Natural killer cell treated with Interleukin-12 subunit alpha and Interleukin-12 subunit beta and Interleukin-15 and Interleukin-18, amount 100 ng/mL, for 72 hours (primary cell): ENCODE data around the gene SELPLG. TPM values are rescaled to one million over a fixed set of nuclear protein-coding genes. Genes with fewer than 3 reads are reported as not detected.
"Not testable (repeated sequence)": the region's sequence is repeated elsewhere in the genome, so short reads cannot be mapped to it uniquely, and the experiment has no call there.

Experiments used
- ATAC-seq, 2 donors: fragments of 150-1000 bp; cut with Tn5 transposase in 1 of 2; sonication (Bioruptor Pico), chemical (Tn5 transposase) in 1 of 2; 2 replicates each; pipeline ENCODE4 v1.10.0; 2021
- DNase-seq: peaks from one replicate; pipeline ENCODE4 v3.0.0; 2022; ENCODE audit warnings: low spot score
- H3K27ac Mint-ChIP-seq, 2 donors: 1 replicate in 1 of 2; 2 replicates in 1 of 2; pipeline ENCODE4 v1.8.0; 2022; ENCODE audit warnings: mixed read lengths in 2 of 2, mild to moderate bottlenecking in 1 of 2, moderate library complexity in 1 of 2
- H3K27me3 Mint-ChIP-seq, 2 donors: 1 replicate in 1 of 2; 2 replicates in 1 of 2; pipeline ENCODE4 v1.8.0; 2022; ENCODE audit warnings: mixed read lengths in 2 of 2
- H3K36me3 Mint-ChIP-seq: one replicate; pipeline ENCODE4 v1.8.0; 2022; ENCODE audit warnings: mixed read lengths
- H3K4me1 Mint-ChIP-seq, 2 donors: 1 replicate in 1 of 2; 2 replicates in 1 of 2; pipeline ENCODE4 v1.8.0; 2022; ENCODE audit warnings: low read depth in 2 of 2, mixed read lengths in 2 of 2, mild to moderate bottlenecking in 1 of 2
- H3K4me3 Mint-ChIP-seq: one replicate; pipeline ENCODE4 v1.8.0; 2022; ENCODE audit warnings: mixed read lengths
- H3K9me3 Mint-ChIP-seq: 2 replicates; pipeline ENCODE4 v1.8.0; 2022; ENCODE audit warnings: mixed read lengths
- total RNA-seq, 2 donors: library from RNA; stranded (reverse); gene quantifications; one replicate each; pipeline ENCODE4 v1.2.3, GENCODE V29; 2022

SELPLG gene
- total RNA-seq, 2 donors from 2014 or later = 26.5 to 34.6 TPM

DNA sequence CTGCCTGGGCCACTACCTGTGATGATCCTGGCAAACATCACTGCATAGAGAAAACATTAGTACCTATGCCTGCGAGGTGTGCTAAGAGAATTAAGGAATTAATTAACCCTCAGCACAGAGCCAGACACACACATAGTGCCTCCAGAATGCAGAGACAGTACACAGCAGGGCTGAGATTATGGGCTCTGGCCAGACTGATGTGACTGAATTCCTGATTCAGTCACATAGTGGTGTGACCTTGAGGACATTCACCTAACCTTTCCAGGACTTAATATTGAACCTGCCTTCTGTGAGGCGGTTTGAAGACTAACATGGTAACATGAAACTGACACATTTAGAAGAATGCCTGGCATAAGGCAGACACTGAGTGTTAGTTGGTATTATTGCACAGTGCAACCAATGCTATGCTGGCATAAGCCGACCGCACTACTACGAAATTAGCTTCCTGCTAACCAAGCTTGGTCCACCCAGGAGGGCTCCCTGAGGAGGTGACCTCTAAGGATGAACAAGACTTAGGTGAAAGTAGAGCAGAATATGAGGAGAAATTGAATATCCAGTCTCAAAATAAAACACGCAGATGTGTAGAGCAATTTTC, 32.0 kb upstream of the SELPLG start:
- Mint-ChIP-seq H3K4me1 (peaks cover 16 to 23% of the 10 kb centered on the region in 2 donors), H3K36me3 (no peaks in the 10 kb centered on the region), H3K27me3 (no peaks in the 10 kb centered on the region), H3K9me3 (no peaks in the 10 kb centered on the region), H3K27ac (peak overlapping the region in 1 of 2 donors; percentile 55), H3K4me3 (no peak overlapping the region)
- no peak for ATAC-seq
- no peak for DNase-seq

DNA sequence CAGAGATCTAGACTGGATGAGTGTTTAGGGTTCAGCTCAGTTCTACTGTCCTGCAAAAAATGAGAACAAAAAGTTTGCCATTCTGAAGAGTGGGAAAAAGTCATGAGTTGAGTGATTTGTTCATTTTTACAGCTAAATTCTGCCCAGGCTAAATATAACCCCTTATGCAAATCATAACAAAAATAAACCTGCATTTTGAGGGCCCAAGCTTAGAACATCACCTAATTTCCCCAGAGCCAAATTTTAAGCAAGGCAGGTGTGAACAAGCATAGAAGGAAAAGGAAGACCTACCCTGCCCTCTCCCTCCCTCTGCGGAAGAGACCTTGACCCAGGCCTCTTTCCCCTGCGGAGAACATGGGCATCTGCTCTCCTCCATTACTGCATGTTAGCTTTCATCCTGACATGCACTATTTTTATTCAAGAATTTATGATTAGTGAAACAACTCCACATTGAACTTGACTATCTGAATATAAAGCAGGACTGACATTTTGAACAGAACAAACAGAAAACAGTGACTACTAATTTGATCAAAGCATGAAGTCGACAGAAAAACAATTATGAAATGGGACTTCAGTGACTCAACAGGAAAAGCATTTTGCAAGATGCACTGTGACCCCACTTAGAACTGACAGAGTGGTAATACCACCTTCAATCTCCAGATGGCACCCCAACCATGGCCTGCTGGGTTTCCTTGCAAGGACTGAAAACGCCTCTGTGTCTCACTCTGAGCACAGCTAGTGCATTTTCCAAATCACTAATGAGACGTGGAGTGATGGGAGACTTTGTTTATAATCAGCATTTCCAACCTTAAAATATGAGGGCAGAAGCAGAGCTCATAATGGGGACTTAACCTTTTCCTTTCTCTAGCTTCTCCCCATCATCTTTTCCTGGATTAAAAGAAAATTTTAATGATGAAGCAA, 30.9 kb upstream of the SELPLG start:
- Mint-ChIP-seq H3K27ac (peak overlapping the region; percentile 94 to 98), H3K4me3 (peak overlapping the region; percentile 77), H3K4me1 (peaks cover 16 to 20% of the 10 kb centered on the region in 2 donors), H3K27me3 (no peaks in the 10 kb centered on the region), H3K9me3 (no peaks in the 10 kb centered on the region), H3K36me3 (no peaks in the 10 kb centered on the region)
- peak; percentile 89 for DNase-seq
- peak; percentile 97 for ATAC-seq

GRCh38 chr12:108663324-108664015, 29.8 kb upstream of the SELPLG start:
- H3K27ac Mint-ChIP-seq = peak overlapping the region; percentile 94 to 98
- peaks cover 16 to 20% of the 10 kb centered on the region in 2 donors for H3K4me1 Mint-ChIP-seq
- peak overlapping the region; percentile 19 for H3K4me3 Mint-ChIP-seq
- ATAC-seq (no peak), DNase-seq (no peak)
- H3K9me3 Mint-ChIP-seq = no peaks in the 10 kb centered on the region
- H3K36me3 Mint-ChIP-seq = no peaks in the 10 kb centered on the region
- H3K27me3 Mint-ChIP-seq = no peaks in the 10 kb centered on the region

DNA sequence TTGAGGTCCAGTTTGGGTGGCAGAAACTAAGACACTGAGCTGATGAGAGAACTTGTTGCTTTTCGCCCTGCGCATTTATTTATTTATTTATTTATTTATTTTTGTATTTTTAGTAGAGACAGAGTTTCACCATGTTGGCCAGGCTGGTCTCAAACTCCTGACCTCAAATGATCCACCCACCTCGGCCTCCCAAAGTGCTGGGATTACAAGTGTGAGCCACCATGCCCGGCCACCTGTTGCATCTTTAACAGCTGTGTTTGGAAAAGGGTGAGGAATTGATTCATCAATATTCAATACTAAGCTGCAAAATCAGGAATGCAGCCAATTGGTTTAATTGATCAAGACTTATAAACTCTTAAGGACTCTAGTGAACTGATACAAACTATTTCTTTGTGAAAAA, 24.4 kb upstream of the SELPLG start:
- H3K4me1 Mint-ChIP-seq, H3K27me3 Mint-ChIP-seq, H3K9me3 Mint-ChIP-seq, H3K27ac Mint-ChIP-seq, H3K36me3 Mint-ChIP-seq, ATAC-seq, DNase-seq, H3K4me3 Mint-ChIP-seq: not testable (repeated sequence)

DNA sequence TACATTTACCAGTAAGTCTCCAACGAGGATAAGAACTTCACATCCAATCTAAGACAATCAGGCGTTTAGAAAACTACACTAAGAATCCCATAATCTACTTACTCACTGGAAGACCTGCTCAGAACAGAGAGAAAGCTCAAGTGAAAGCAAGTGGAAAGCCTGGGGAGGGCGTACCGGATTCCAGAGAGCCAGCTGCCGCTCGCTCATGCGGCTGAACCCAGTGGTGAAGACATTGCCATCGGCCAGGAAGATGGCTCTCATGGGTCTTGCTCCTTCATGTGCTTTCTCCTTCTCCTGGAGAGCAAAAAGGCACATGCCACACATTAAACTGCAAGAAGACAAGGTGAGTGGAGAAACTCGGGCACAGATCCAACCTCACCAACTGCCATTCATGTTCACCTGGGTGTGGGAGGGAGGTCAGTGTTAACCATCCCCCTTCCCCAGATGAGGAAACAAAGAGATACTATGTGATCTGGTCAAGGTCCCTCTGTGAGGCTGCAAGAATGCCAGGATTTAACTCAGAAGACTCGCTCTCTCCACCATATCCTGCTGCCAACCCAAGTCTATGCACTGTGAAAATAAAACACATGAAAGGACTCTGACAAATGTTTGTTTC, 23.5 kb upstream of the SELPLG start:
- Mint-ChIP-seq H3K4me1 (peaks cover 0 to 5% of the 10 kb centered on the region in 2 donors), H3K27me3 (no peaks in the 10 kb centered on the region), H3K36me3 (no peaks in the 10 kb centered on the region), H3K27ac (no peak overlapping the region), H3K4me3 (no peak overlapping the region), H3K9me3 (no peaks in the 10 kb centered on the region)
- DNase-seq (no peak), ATAC-seq (no peak)

- not testable (repeated sequence) for H3K4me1 Mint-ChIP-seq, ATAC-seq, H3K9me3 Mint-ChIP-seq
Measured at GRCh38 chr12:108656247-108656646, 22.6 kb upstream of the SELPLG start.

DNA sequence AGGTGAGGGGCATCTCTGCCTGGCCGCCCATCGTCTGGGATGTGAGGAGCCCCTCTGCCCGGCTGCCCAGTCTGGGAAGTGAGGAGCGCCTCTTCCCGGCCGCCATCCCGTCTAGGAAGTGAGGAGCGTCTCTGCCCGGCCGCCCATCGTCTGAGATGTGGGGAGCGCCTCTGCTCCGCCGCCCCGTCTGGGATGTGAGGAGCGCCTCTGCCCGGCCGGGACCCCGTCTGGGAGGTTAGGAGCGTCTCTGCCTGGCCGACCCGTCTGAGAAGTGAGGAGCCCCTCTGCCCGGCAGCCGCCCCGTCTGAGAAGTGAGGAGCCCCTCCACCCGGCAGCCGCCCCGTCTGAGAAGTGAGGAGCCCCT, 22.1 kb upstream of the SELPLG start:
- not testable (repeated sequence) for H3K27ac Mint-ChIP-seq, DNase-seq, ATAC-seq, H3K36me3 Mint-ChIP-seq, H3K27me3 Mint-ChIP-seq, H3K4me1 Mint-ChIP-seq, H3K4me3 Mint-ChIP-seq, H3K9me3 Mint-ChIP-seq

More at GRCh38 chr12:108656247-108656646, 22.6 kb upstream of the SELPLG start:
- H3K36me3 Mint-ChIP-seq, H3K27me3 Mint-ChIP-seq, H3K27ac Mint-ChIP-seq, DNase-seq, H3K4me3 Mint-ChIP-seq: not testable (repeated sequence)

DNA sequence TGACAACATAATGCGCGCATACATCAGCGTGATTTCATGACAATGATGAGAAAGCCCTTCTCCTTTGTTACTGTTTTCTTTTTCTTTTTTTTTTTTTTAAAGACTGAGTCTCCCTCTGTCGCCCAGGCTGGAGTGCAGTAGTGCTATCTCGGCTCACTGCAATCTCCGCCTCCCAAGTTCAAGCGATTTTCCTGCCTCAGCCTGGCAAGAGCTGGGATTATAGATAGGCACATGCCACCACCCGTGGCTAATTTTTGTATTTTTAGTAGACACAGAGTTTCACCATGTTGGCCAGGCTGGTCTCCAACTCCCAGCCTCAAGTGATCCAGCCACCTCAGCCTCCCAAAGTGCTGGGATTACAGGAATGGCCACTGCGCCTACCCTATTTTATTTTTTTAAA, 20.9 kb upstream of the SELPLG start:
- H3K4me1 Mint-ChIP-seq, H3K9me3 Mint-ChIP-seq, H3K27ac Mint-ChIP-seq, H3K27me3 Mint-ChIP-seq, DNase-seq, H3K36me3 Mint-ChIP-seq, ATAC-seq, H3K4me3 Mint-ChIP-seq: not testable (repeated sequence)

DNA sequence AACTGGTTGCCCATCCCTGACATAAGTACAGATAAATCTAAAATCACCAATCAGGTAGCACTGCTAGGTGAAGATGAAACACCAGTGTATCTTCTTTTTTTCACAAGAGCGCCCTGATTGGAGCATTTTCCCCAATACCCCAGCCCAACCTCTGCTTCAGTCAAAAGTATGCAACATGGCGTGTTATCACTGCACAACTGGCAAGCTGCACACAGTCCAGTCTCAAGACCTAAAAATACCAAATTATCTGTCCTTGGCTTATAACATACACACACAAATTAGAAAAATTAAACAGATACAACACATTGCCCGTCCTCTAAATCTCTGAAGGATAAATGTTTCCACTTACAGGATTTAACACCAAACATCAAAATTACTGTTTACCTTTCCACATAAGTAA, 20.2 kb upstream of the SELPLG start:
- no peaks in the 10 kb centered on the region for H3K9me3 Mint-ChIP-seq
- ATAC-seq (no peak), DNase-seq (no peak)
- H3K27me3 Mint-ChIP-seq = no peaks in the 10 kb centered on the region
- no peaks in the 10 kb centered on the region for H3K36me3 Mint-ChIP-seq
- H3K4me1 Mint-ChIP-seq = peaks cover 0 to 10% of the 10 kb centered on the region in 2 donors
- H3K27ac Mint-ChIP-seq = peak overlapping the region in 1 of 2 donors; percentile 5
- H3K4me3 Mint-ChIP-seq = no peak overlapping the region

DNA sequence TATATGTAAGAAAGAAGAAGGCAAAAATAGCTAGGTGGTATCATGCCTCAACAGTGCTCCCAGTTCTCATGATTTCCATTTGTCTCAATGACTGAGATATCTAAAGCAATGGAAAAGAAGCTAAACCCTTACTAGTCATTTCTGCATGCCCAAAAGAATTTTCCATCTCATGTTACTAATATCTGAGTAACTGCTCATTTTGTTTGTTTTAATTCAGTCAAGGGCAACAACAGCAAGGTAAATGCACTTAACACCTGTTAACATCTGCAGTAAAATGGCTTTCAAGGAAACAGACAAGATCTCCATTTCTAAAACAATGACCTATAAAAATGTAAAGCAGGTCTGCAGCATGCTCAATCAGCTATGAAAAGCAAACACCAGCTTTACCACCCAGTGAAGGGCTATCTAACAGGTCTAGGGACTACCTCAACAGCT, 19.4 kb upstream of the SELPLG start:
- Mint-ChIP-seq H3K4me3 (no peak overlapping the region), H3K9me3 (no peaks in the 10 kb centered on the region), H3K36me3 (no peaks in the 10 kb centered on the region), H3K27me3 (no peaks in the 10 kb centered on the region), H3K4me1 (peaks cover 0 to 10% of the 10 kb centered on the region in 2 donors), H3K27ac (peak overlapping the region in 1 of 2 donors; percentile 5)
- ATAC-seq (no peak), DNase-seq (no peak)

GRCh38 chr12:108650083-108650482, 16.4 kb upstream of the SELPLG start:
- no peak for DNase-seq

GRCh38 chr12:108649669-108650068, 16.0 kb upstream of the SELPLG start:
- no peak overlapping the region for H3K4me3 Mint-ChIP-seq
- no peak overlapping the region for H3K27ac Mint-ChIP-seq
- H3K27me3 Mint-ChIP-seq = no peaks in the 10 kb centered on the region
- ATAC-seq (no peak), DNase-seq (no peak)
- H3K36me3 Mint-ChIP-seq = no peaks in the 10 kb centered on the region
- peaks cover 0 to 19% of the 10 kb centered on the region in 2 donors for H3K4me1 Mint-ChIP-seq
- no peaks in the 10 kb centered on the region for H3K9me3 Mint-ChIP-seq

More at GRCh38 chr12:108650083-108650482, 16.4 kb upstream of the SELPLG start:
- Mint-ChIP-seq H3K4me3 (no peak overlapping the region), H3K36me3 (no peaks in the 10 kb centered on the region), H3K27ac (no peak overlapping the region), H3K27me3 (no peaks in the 10 kb centered on the region), H3K4me1 (peaks cover 0 to 19% of the 10 kb centered on the region in 2 donors), H3K9me3 (no peaks in the 10 kb centered on the region)
- ATAC-seq = no peak

- H3K27me3 Mint-ChIP-seq = no peaks in the 10 kb centered on the region
- no peaks in the 10 kb centered on the region for H3K9me3 Mint-ChIP-seq
- H3K4me1 Mint-ChIP-seq = peaks cover 0 to 19% of the 10 kb centered on the region in 2 donors
- H3K4me3 Mint-ChIP-seq = no peak overlapping the region
- no peak for DNase-seq
- no peak for ATAC-seq
- no peaks in the 10 kb centered on the region for H3K36me3 Mint-ChIP-seq
- H3K27ac Mint-ChIP-seq = no peak overlapping the region
Measured at GRCh38 chr12:108649126-108649525, 15.4 kb upstream of the SELPLG start.
